AG04449 (cell line): ENCODE results near the gene BSX.

Source experiments
- CTCF ChIA-PET: fragments of 350-600 bp; formaldehyde crosslinking; extraction: SDS; loops from one replicate; lab custom pipeline; 2021; ENCODE audit warnings: antibody characterized with exemption; lab: Yijun Ruan, JAX
- POLR2A ChIA-PET: fragments of 400-600, 350-600 bp; formaldehyde crosslinking; extraction: SDS; loops from one replicate; lab custom pipeline; 2020; ENCODE audit warnings: antibody characterized with exemption, inconsistent platforms; lab: Yijun Ruan, JAX
- DNase-seq: peaks from one replicate; pipeline ENCODE4 v3.0.0-alpha.2; 2010; ENCODE audit warnings: low read depth, low spot score
- H3K4me3 ChIP-seq: 2 replicates; pipeline ENCODE4 v1.5.1; 2011; ENCODE audit warnings: low read depth, mild to moderate bottlenecking, control low read depth, low read length
- CTCF ChIP-seq: IDR thresholded peaks from one replicate; pipeline ENCODE4 v1.5.1; 2011; ENCODE audit warnings: mild to moderate bottlenecking, moderate library complexity, low read length, control low read depth, inconsistent platforms; ENCODE audit not compliant: insufficient read depth; ENCODE audit errors: missing control alignments

The BSX gene

GRCh38 chr11:122981388-122982264, at the start of gene BSX:
BSX (minus strand) TSS chr11:122981834; CDS start chr11:122981671, 163 bp downstream.
- H3K4me3 ChIP-seq: no peak within 1 kb of the TSS
- TF ChIP-seq CTCF: no peak
- no peak for DNase-seq
- POLR2A ChIA-PET: no interaction called here
- CTCF ChIA-PET: interaction anchor here (1.0 kb wide), 1 partner anchor 118 kb away, joined by 4 read pairs; no protein-coding TSS in a partner anchor

GRCh38 chr11:123030517-123030916, 48.9 kb upstream of the BSX start:
- DNase-seq: no peak
- ChIA-PET CTCF (interaction anchor here (0.9 to 21.9 kb wide), 6 partner anchors 10 to 402 kb away, joined by 3 to 758 read pairs (median 7); no protein-coding TSS in a partner anchor), POLR2A (no interaction called here)
- no peak overlapping the region for H3K4me3 ChIP-seq
- TF ChIP-seq CTCF: no peak

GRCh38 chr11:123020968-123021367, 39.3 kb upstream of the BSX start:
- POLR2A ChIA-PET: no interaction called here

GRCh38 chr11:123018702-123019101, 37.1 kb upstream of the BSX start:
- POLR2A ChIA-PET: no interaction called here
- no peak overlapping the region for H3K4me3 ChIP-seq
- no peak for DNase-seq
- CTCF ChIA-PET: interaction anchor here (1.2 to 21.9 kb wide), 5 partner anchors 9 to 384 kb away, joined by 3 to 758 read pairs (median 4); no protein-coding TSS in a partner anchor
- TF ChIP-seq CTCF: no peak

More at GRCh38 chr11:123020968-123021367, 39.3 kb upstream of the BSX start:
- H3K4me3 ChIP-seq: no peak overlapping the region
- no peak for DNase-seq
- CTCF ChIA-PET: interaction anchor here (0.6 to 21.9 kb wide), 42 partner anchors 9 to 458 kb away, joined by 3 to 758 read pairs (median 4); no protein-coding TSS in a partner anchor
- TF ChIP-seq CTCF: peak; percentile 76

GRCh38 chr11:123011510-123011909, 29.9 kb upstream of the BSX start:
- no peak for TF ChIP-seq CTCF
- ChIA-PET CTCF (interaction anchor here (1.4 to 4.6 kb wide), 4 partner anchors 10 to 148 kb away, joined by 3 to 43 read pairs (median 6); no protein-coding TSS in a partner anchor), POLR2A (no interaction called here)
- no peak for DNase-seq
- no peak overlapping the region for H3K4me3 ChIP-seq
